NCI-H2171 (cell line): ENCODE data around the gene PCDHGB5.
"Not testable (repeated sequence)": the region's sequence is repeated elsewhere in the genome, so short reads cannot be mapped to it uniquely, and the experiment has no call there.

Experiments
- DNase-seq: peaks from one replicate; lab custom pipeline; 2025; lab: John Stamatoyannopoulos, UW

PCDHGB5 gene

DNA sequence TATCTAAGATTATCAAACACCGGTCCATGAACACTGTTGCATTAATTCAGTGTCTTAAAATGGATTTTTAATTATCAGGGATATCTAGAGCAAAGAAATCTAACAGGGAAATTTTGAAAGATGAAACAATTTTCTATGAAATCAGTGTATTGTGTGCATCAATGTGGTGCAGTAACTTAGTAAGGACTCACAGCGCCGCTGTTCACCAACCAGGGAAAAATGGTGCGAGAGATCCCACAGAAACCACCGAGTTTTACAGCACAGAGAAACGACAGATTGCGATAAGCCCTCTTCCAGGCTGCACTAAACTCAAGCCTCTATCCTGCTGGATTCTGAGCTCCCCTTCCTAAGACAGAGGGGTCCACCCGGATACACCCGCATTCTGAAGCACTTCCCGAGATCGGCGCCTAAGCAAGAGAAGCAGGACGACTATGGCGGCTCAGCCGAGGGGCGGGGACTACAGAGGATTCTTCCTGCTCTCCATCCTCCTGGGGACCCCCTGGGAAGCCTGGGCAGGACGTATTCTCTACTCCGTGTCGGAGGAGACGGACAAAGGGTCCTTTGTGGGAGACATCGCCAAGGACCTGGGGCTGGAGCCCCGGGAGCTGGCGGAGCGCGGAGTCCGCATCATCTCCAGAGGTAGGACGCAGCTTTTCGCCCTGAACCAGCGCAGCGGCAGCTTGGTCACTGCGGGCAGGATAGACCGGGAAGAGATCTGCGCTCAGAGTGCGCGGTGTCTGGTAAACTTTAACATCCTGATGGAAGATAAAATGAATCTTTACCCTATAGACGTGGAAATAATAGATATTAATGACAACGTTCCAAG, 15.1 kb upstream of the PCDHGB5 start, which contains the start of gene PCDHGA7:
PCDHGA7 (plus strand) TSS at position 274 of the 826 bp plus-strand sequence; CDS start at position 432, 158 bp downstream.
- no peak for DNase-seq

- DNase-seq = no peak
Observed at GRCh38 chr5:141383345-141383744, 14.4 kb upstream of the PCDHGB5 start.

DNA sequence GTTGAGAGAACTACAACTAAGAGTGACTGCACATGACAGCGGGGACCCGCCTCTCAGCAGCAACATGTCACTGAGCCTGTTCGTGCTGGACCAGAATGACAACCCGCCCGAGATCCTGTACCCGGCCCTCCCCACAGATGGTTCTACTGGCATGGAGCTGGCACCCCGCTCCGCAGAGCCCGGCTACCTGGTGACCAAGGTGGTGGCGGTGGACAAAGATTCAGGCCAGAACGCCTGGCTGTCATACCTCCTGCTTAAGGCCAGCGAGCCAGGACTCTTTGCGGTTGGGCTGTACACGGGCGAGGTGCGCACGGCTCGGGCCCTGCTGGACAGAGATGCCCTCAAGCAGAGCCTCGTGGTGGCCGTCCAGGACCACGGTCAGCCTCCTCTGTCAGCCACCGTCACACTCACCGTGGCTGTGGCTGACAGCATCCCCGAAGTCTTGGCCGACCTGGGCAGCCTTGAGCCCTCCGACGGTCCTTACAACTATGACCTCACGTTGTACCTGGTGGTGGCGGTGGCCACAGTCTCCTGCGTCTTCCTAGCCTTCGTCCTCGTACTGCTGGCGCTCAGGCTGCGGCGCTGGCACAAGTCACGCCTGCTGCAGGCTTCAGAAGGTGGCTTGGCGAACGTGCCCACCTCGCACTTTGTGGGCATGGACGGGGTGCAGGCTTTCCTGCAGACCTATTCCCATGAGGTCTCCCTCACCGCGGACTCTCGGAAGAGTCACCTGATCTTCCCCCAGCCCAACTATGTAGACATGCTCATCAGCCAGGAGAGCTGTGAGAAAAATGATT, 13.1 kb upstream of the PCDHGB5 start:
- DNase-seq = no peak

GRCh38 chr5:141387557-141388311, 10.0 kb upstream of the PCDHGB5 start, which contains the start of gene PCDHGB4:
Gene PCDHGB4 (plus strand): TSS chr5:141387698. CDS start chr5:141387885, 187 bp downstream.
- not testable (repeated sequence) for DNase-seq

DNA sequence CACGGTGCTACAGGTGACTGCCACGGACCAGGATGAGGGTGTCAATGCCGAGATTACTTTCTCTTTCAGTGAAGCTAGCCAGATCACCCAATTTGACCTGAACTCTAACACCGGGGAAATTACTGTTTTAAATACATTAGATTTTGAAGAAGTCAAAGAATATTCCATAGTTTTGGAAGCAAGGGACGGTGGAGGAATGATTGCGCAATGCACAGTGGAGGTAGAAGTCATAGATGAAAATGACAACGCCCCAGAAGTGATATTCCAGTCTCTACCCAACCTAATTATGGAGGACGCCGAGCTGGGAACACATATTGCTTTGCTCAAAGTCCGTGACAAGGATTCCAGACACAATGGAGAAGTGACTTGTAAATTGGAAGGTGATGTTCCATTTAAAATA, 9.1 kb upstream of the PCDHGB5 start:
- DNase-seq = no peak

DNA sequence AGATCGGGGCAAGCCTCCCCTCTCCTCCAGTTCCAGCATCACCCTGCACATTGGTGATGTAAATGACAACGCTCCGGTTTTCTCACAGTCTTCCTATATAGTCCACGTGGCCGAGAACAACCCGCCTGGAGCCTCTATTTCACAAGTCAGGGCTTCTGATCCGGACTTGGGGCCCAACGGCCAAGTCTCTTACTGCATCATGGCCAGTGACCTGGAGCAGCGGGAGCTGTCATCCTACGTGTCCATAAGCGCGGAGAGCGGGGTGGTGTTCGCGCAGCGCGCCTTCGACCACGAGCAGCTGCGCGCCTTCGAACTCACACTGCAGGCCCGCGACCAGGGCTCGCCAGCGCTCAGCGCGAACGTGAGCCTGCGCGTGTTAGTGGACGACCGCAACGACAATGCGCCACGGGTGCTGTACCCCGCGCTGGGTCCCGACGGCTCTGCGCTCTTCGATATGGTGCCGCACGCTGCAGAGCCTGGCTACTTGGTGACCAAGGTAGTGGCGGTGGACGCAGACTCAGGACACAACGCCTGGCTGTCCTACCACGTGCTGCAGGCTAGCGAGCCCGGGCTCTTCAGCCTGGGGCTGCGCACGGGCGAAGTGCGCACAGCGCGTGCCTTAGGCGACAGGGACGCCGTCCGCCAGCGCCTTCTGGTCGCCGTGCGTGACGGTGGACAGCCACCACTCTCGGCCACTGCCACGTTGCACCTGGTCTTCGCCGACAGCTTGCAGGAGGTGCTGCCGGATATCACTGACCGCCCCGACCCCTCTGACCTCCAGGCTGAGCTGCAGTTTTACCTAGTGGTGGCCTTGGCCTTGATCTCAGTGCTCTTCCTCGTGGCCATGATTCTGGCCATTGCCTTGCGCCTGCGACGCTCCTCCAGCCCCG, 8.3 kb upstream of the PCDHGB5 start:
- DNase-seq = no peak

GRCh38 chr5:141392429-141393198, 5.1 kb upstream of the PCDHGB5 start, which contains the start of gene PCDHGA8:
Gene PCDHGA8 (plus strand): TSS chr5:141392633. CDS start chr5:141392814, 181 bp downstream.
- DNase-seq = no peak

DNA sequence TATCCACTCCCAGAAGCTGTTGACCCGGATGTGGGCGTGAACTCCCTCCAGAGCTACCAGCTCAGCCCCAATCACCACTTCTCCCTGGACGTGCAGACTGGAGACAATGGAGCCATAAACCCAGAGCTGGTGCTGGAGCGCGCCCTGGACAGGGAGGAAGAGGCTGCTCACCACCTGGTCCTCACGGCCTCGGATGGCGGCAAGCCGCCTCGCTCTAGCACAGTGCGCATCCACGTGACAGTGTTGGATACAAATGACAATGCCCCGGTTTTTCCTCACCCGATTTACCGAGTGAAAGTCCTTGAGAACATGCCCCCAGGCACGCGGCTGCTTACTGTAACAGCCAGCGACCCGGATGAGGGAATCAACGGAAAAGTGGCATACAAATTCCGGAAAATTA, 4.5 kb upstream of the PCDHGB5 start:
- no peak for DNase-seq

DNA sequence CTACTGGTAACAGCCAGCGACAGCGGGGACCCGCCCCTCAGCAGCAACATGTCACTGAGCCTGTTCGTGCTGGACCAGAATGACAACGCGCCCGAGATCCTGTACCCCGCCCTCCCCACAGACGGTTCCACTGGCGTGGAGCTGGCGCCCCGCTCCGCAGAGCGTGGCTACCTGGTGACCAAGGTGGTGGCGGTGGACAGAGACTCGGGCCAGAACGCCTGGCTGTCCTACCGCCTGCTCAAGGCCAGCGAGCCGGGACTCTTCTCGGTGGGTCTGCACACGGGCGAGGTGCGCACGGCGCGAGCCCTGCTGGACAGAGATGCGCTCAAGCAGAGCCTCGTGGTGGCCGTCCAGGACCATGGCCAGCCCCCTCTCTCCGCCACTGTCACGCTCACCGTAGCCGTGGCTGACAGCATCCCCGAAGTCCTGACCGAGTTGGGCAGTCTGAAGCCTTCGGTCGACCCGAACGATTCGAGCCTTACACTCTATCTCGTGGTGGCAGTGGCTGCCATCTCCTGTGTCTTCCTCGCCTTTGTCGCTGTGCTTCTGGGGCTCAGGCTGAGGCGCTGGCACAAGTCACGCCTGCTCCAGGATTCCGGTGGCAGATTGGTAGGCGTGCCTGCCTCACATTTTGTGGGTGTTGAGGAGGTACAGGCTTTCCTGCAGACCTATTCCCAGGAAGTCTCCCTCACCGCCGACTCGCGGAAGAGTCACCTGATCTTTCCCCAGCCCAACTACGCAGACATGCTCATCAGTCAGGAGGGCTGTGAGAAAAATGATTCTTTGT, 3.2 kb upstream of the PCDHGB5 start:
- not testable (repeated sequence) for DNase-seq

- DNase-seq = no peak
Observed at GRCh38 chr5:141398608-141399007, 861 bp downstream of the PCDHGB5 start.

DNA sequence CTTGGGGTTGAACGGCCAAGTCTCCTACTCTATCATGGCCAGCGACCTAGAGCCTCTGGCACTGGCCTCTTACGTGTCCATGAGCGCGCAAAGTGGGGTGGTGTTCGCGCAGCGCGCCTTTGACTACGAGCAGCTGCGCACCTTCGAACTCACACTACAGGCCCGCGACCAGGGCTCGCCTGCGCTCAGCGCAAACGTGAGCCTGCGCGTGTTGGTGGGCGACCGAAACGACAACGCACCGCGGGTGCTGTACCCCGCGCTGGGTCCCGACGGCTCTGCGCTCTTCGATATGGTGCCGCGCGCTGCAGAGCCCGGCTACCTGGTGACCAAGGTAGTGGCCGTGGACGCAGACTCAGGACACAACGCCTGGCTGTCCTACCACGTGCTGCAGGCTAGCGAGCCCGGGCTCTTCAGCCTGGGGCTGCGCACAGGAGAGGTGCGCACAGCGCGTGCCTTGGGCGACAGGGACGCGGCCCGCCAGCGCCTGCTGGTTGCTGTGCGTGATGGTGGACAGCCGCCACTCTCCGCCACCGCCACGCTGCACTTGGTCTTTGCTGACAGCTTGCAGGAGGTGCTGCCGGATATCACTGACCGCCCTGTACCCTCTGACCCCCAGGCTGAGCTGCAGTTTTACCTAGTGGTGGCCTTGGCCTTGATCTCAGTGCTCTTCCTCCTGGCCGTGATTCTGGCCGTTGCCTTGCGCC, 2.0 kb downstream of the PCDHGB5 start:
- DNase-seq = no peak

GRCh38 chr5:141402553-141403243, 5.0 kb downstream of the PCDHGB5 start, which contains the start of gene PCDHGA9:
Gene PCDHGA9 (plus strand): TSS chr5:141402778. CDS start chr5:141402953, 175 bp downstream.
- no peak for DNase-seq

DNA sequence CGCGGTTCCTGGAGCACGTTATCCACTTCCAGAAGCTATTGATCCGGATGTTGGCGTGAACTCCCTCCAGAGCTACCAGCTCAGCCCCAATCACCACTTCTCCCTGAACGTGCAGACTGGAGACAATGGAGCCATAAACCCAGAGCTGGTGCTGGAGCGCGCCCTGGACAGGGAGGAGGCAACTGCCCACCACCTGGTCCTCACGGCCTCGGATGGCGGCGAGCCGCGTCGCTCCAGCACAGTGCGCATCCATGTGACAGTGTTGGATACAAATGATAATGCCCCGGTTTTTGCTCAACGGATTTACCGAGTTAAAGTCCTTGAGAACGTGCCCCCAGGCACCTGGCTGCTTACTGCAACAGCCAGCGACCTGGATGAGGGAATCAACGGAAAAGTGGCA, 5.6 kb downstream of the PCDHGB5 start:
- DNase-seq = no peak

GRCh38 chr5:141407790-141408505, 10.2 kb downstream of the PCDHGB5 start, which contains the start of gene PCDHGB6:
Gene PCDHGB6 (plus strand): TSS chr5:141408021. CDS start chr5:141408203, 182 bp downstream.
- DNase-seq = not testable (repeated sequence)

- no peak for DNase-seq
Observed at GRCh38 chr5:141409598-141410306, 12.0 kb downstream of the PCDHGB5 start.

GRCh38 chr5:141411575-141411974, 13.8 kb downstream of the PCDHGB5 start:
- DNase-seq = no peak
